Measurements from ENCODE around the gene NEUROG1. TPM values are rescaled to one million over a fixed set of nuclear protein-coding genes. Genes with fewer than 3 reads are reported as not detected.

NEUROG1 gene
- total RNA-seq, 4 donors from 2014 or later, result not detected

GRCh38 chr5:135490245-135491037 lies 45.3 kb downstream of the NEUROG1 start:
- H3K4me1 ChIP-seq, result peaks cover 19% of the 10 kb centered on the region in 2 donors
- peaks cover 64% of the 10 kb centered on the region for H3K27me3 ChIP-seq
- intact Hi-C loops (cut with DNase I), result no loop called here
- 10 to 19% methylated on average over 8 to 35 of the region's 49 CpGs for WGBS, 2 donors
- H3K4me3 ChIP-seq (replicated peaks in 1 of 3), result no peak overlapping the region
- H3K9me3 ChIP-seq, result no peaks in the 10 kb centered on the region
- no peak overlapping the region for H3K27ac ChIP-seq
- H3K36me3 ChIP-seq, result no peaks in the 10 kb centered on the region
- DNase-seq, result no peak
- TF ChIP-seq CTCF (IDR thresholded peaks at IDR 0.05) (no peak), POLR2A (IDR thresholded peaks at IDR 0.05) (no peak)

GRCh38 chr5:135489466-135490244 lies 46.1 kb downstream of the NEUROG1 start:
- no peak overlapping the region for H3K27ac ChIP-seq
- no peaks in the 10 kb centered on the region for H3K9me3 ChIP-seq
- TF ChIP-seq CTCF (IDR thresholded peaks at IDR 0.05), result no peak
- TF ChIP-seq POLR2A (IDR thresholded peaks at IDR 0.05), result no peak
- intact Hi-C loops (cut with DNase I), result no loop called here
- no peak for DNase-seq
- H3K27me3 ChIP-seq, result peaks cover 62% of the 10 kb centered on the region
- peaks cover 19% of the 10 kb centered on the region in 2 donors for H3K4me1 ChIP-seq
- no peak overlapping the region for H3K4me3 ChIP-seq (replicated peaks in 1 of 3)
- WGBS, 2 donors, result 5% methylated on average over 41 to 46 of the region's 53 CpGs
- no peaks in the 10 kb centered on the region for H3K36me3 ChIP-seq

GRCh38 chr5:135488727-135489465 lies 46.9 kb downstream of the NEUROG1 start:
- DNase-seq, result no peak
- H3K4me3 ChIP-seq (replicated peaks in 1 of 3), result no peak overlapping the region
- TF ChIP-seq CTCF (IDR thresholded peaks at IDR 0.05) (no peak), POLR2A (IDR thresholded peaks at IDR 0.05) (no peak)
- 2 to 4% methylated on average over 28 to 39 of the region's 44 CpGs for WGBS, 2 donors
- peaks cover 59% of the 10 kb centered on the region for H3K27me3 ChIP-seq
- H3K27ac ChIP-seq, result no peak overlapping the region
- H3K9me3 ChIP-seq, result no peaks in the 10 kb centered on the region
- intact Hi-C loops (cut with DNase I), result no loop called here
- H3K36me3 ChIP-seq, result no peaks in the 10 kb centered on the region
- H3K4me1 ChIP-seq, result peaks cover 19% of the 10 kb centered on the region in 2 donors

- TF ChIP-seq POLR2A (IDR thresholded peaks at IDR 0.05) (no peak), CTCF (IDR thresholded peaks at IDR 0.05) (no peak)
- Histone ChIP-seq H3K36me3 (no peaks in the 10 kb centered on the region), H3K27ac (no peak overlapping the region), H3K9me3 (no peaks in the 10 kb centered on the region), H3K4me1 (peaks cover 19% of the 10 kb centered on the region in 2 donors), H3K27me3 (peaks cover 60% of the 10 kb centered on the region), H3K4me3 (replicated peaks in 1 of 3) (no peak overlapping the region)
- intact Hi-C loops (cut with DNase I), result no loop called here
- WGBS, 2 donors, result 12% methylated on average over 11 of the region's 11 CpGs
- DNase-seq, result no peak
These were observed 47.8 kb downstream of the NEUROG1 start for GRCh38 chr5:135487839-135488514.

Measured in thyroid gland (tissue), 4 donors.